D721Med (cell line): Measurements from ENCODE around the gene APOO.

ENCODE experiments used
- DNase-seq: peaks from one replicate; pipeline ENCODE4 v3.0.0; 2011; ENCODE audit warnings: low spot score; ENCODE audit not compliant: insufficient read length
- FAIRE-seq: peaks from 2 replicates; lab custom pipeline; 2011; peaks lifted over from hg19 to GRCh38; lab: Jason Lieb, UNC
- TF ChIP-seq, protein P1 (sequence below): IDR thresholded peaks from 2 replicates; pipeline ENCODE4 v1.5.1; 2012; ENCODE audit warnings: mild to moderate bottlenecking, control low read depth; ENCODE audit not compliant: insufficient read depth; ENCODE audit errors: missing control alignments

Gene APOO

DNA sequence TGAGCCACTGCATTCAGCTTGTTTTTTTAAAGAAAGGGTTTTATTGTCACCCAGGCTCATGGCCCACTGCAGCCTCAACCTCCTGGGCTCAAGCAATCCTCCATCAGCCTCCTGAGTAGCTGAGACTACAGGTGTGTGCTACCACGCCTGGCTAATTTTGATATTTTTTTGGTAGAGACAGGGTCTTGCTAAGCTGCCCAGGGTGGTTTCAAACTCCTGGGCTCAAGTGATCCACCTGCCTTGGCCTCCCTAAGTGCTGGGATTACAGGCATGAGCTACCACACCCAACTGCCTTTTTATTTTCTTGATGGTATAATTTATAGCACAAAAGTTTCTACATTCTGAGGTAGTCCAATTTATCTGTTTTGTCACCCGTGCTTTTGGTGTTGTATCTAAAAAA, 85.9 kb downstream of the APOO start:
- TF ChIP-seq, protein P1, sequence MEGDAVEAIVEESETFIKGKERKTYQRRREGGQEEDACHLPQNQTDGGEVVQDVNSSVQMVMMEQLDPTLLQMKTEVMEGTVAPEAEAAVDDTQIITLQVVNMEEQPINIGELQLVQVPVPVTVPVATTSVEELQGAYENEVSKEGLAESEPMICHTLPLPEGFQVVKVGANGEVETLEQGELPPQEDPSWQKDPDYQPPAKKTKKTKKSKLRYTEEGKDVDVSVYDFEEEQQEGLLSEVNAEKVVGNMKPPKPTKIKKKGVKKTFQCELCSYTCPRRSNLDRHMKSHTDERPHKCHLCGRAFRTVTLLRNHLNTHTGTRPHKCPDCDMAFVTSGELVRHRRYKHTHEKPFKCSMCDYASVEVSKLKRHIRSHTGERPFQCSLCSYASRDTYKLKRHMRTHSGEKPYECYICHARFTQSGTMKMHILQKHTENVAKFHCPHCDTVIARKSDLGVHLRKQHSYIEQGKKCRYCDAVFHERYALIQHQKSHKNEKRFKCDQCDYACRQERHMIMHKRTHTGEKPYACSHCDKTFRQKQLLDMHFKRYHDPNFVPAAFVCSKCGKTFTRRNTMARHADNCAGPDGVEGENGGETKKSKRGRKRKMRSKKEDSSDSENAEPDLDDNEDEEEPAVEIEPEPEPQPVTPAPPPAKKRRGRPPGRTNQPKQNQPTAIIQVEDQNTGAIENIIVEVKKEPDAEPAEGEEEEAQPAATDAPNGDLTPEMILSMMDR: no peak
- no peak for DNase-seq
- FAIRE-seq: no peak

DNA sequence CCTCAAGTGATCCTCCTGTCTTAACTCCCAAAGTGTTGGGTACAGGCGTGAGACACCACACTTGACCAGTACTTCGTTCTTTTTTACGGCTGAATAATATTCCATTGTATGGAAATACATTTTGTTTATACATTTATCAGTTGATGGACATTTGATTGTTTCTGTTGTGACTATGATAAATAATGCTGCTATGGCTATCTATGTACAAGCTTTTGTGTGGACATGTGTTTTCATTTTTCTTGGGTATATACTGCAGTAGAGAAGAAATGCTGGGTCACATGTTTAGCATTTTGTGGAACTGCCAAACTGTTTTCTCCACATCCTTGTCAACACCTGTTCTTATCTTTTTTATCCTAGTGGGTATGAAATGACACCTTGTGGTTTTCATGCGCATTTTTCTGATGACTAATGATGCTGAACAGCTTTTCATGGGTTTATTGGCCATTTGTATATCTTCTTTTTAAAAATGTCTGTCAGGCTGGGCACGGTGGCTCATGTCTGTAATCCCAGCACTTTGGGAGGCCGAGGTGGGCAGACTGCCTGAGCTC, 87.4 kb downstream of the APOO start:
- TF ChIP-seq, protein P1: no peak
- DNase-seq (no peak), FAIRE-seq (no peak)

GRCh38 chrX:23819385-23820234, 88.1 kb downstream of the APOO start:
- DNase-seq: no peak
- TF ChIP-seq, protein P1: no peak
- FAIRE-seq: no peak

DNA sequence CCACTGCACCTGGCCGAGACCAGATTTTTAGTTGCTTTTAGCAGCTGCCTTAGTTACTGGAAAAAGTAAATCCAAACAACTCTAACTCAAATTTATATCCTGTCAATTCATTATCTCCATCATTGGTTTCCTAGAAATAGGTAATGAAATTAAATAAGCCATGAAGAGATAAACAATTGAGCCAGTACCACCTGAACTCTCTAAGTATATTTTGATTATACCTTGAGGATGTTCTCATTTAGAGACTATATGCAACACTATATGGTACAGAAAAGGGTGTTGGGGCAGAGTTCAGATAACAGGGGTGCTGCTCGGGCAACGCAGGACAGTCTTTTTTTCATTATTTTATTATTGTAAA, 89.8 kb downstream of the APOO start:
- FAIRE-seq: no peak

GRCh38 chrX:23816179-23816578, 91.6 kb downstream of the APOO start:
- TF ChIP-seq, protein P1: no peak
- no peak for DNase-seq
- no peak for FAIRE-seq

More for the DNA sequence above, 89.8 kb downstream of the APOO start:
- no peak for DNase-seq
- TF ChIP-seq, protein P1: no peak

DNA sequence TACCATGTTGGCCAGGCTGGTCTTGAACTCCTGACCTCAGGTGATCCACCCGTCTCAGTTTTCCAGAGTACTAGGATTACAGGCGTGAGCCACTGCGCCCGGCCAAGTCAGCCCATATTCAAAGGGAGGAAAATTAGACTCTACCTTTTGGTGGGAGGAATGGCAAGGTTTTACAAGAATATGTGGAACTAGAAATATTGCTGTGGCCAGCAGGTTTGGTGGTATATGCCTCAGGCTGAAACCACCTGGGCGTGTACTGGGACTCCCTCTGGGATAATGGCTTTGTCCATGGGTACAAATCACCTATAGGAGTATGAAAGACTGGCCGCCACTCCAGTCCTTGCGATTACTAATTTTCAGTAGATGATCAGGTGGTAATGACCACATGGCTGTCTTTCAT, 92.4 kb downstream of the APOO start:
- DNase-seq: no peak
- FAIRE-seq: no peak
- TF ChIP-seq, protein P1: no peak

DNA sequence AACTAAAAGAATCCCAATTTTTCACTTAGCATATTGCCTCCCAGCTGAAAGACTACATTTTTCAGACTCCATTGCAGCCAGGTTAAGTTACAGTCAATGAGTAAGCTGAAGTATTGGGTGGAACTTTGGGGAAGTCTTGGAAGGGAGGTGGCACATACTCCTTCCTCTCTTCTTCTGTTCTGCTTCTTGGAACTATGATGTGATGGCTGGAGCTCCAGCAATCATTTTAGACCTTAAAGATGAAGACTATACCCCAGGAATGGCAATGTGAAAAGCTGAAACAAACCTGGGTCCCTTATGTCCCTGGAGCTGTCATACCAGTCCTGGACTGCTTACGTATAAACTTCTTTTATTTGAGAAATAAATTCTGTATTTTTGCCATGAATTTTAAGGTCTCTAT, 93.9 kb downstream of the APOO start:
- TF ChIP-seq, protein P1: no peak
- FAIRE-seq: no peak
- no peak for DNase-seq
